Vagina (tissue), 2 donors: ENCODE results near the gene MRPL28. TPM values are rescaled to one million over a fixed set of nuclear protein-coding genes. Genes with fewer than 3 reads are reported as not detected.

Experiments used
- DNase-seq, 2 donors: peaks; one replicate each; pipeline ENCODE4 v3.0.0-alpha.2; 2017; ENCODE audit errors: extremely low spot score in 2 of 2
- H3K27ac ChIP-seq: fragments of 200-600 bp; sonication (generic); one replicate; pipeline ENCODE4 v1.5.1; 2019
- H3K27me3 ChIP-seq: fragments of 200-600 bp; sonication (generic); one replicate; pipeline ENCODE4 v1.5.1; 2019
- H3K36me3 ChIP-seq, 2 donors: fragments of 200-600 bp; sonication (generic); one replicate each; pipeline ENCODE4 v1.5.1; 2017 to 2019
- H3K4me1 ChIP-seq: fragments of 200-600 bp; sonication (generic); one replicate; pipeline ENCODE4 v1.5.1; 2019
- H3K4me3 ChIP-seq, 2 donors: fragments of 200-600 bp; sonication (generic); 1 replicate in 1 of 2; 2 replicates in 1 of 2; pipeline ENCODE4 v1.5.1; 2016 to 2019
- H3K9me3 ChIP-seq: fragments of 200-600 bp; sonication (generic); one replicate; pipeline ENCODE4 v1.5.1; 2019
- CTCF ChIP-seq, 3 experiments: fragments of 450-650 bp in 2 of 3; fragments of 200-600 bp in 1 of 3; sonication (generic) in 1 of 3; IDR thresholded peaks; one replicate each; pipeline ENCODE4 v1.5.1; 2017 to 2019; ENCODE audit warnings: antibody characterized with exemption in 3 of 3, mild to moderate bottlenecking in 2 of 3, moderate library complexity in 2 of 3
- POLR2A ChIP-seq, 2 donors: fragments of 450-650 bp; IDR thresholded peaks; one replicate each; pipeline ENCODE4 v1.6.1; 2017; ENCODE audit warnings: antibody characterized with exemption in 2 of 2, mild to moderate bottlenecking in 2 of 2, moderate library complexity in 2 of 2
- POLR2AphosphoS5 ChIP-seq, 2 donors: sonication (generic); formaldehyde crosslinking; IDR thresholded peaks; one replicate each; pipeline ENCODE4 v1.9.0; 2017; ENCODE audit warnings: antibody characterized with exemption in 2 of 2, mild to moderate bottlenecking in 2 of 2, low read depth in 1 of 2; ENCODE audit not compliant: insufficient read depth in 1 of 2
- intact Hi-C: fragments of 100-400 bp; cut with DNase I; formaldehyde crosslinking; loops from one replicate; pipeline ENCODE4 v1.15.1; 2023
- total RNA-seq: library from RNA; depleted of rRNA; stranded (reverse); fragments of >200 nt; gene quantifications from one replicate; pipeline ENCODE4 v1.2.3, GENCODE V29; 2016

MRPL28 gene
- total RNA-seq, 1 donor from 2014 or later: 96.5 TPM

- no peak overlapping the region for H3K27ac ChIP-seq
- H3K27me3 ChIP-seq: no peaks in the 10 kb centered on the region
- intact Hi-C loops: no loop called here
- no peaks in the 10 kb centered on the region for H3K4me1 ChIP-seq
- no peak for DNase-seq
- H3K9me3 ChIP-seq: no peaks in the 10 kb centered on the region
- H3K36me3 ChIP-seq: peaks cover 0 to 15% of the 10 kb centered on the region in 2 donors
- TF ChIP-seq CTCF (IDR thresholded peaks at IDR 0.05): no peak
- no peak for TF ChIP-seq POLR2AphosphoS5 (IDR thresholded peaks at IDR 0.05; ENCODE audit: insufficient read depth in 1 of 2, low read depth in 1 of 2)
- no peak for TF ChIP-seq POLR2A (IDR thresholded peaks at IDR 0.05)
- H3K4me3 ChIP-seq: no peak overlapping the region
Observed at GRCh38 chr16:317583-317982, 52.8 kb downstream of the MRPL28 start.

Other genes starting within 250 kb of the MRPL28 start
- 29.2 TPM for gene NPRL3, start 231.9 kb downstream of the MRPL28 start, total RNA-seq
- not detected for gene HBZ, start 217.9 kb downstream of the MRPL28 start, total RNA-seq
- not detected for gene HBM, start 204.6 kb downstream of the MRPL28 start, total RNA-seq
- 697 TPM for gene HBA2, start 197.7 kb downstream of the MRPL28 start, total RNA-seq
- 523 TPM for gene HBA1, start 193.9 kb downstream of the MRPL28 start, total RNA-seq
- gene HBQ1, start 190.1 kb downstream of the MRPL28 start, total RNA-seq: not detected
- 79.3 TPM for gene LUC7L, start 141.1 kb downstream of the MRPL28 start, total RNA-seq
- 23.3 TPM for gene FAM234A, start 135.7 kb downstream of the MRPL28 start, total RNA-seq
- 5.4 TPM for gene RGS11, start 94.6 kb downstream of the MRPL28 start, total RNA-seq
- gene ARHGDIG, start 89.9 kb downstream of the MRPL28 start, total RNA-seq: not detected
- not detected for gene PDIA2, start 87.4 kb downstream of the MRPL28 start, total RNA-seq
- gene AXIN1, start 17.8 kb downstream of the MRPL28 start, total RNA-seq: 16.9 TPM
- gene PGAP6, start 11.4 kb upstream of the MRPL28 start, total RNA-seq: 38.3 TPM
- 88.6 TPM for gene NME4, start 26.7 kb upstream of the MRPL28 start, total RNA-seq
- 17.9 TPM for gene DECR2, start 31.3 kb upstream of the MRPL28 start, total RNA-seq
- 36.6 TPM for gene RAB11FIP3, start 55.1 kb upstream of the MRPL28 start, total RNA-seq
- 38.3 TPM for gene CAPN15, start 157.2 kb upstream of the MRPL28 start, total RNA-seq
- not detected for gene PRR35, start 189.9 kb upstream of the MRPL28 start, total RNA-seq
- gene NHLRC4, start 196.5 kb upstream of the MRPL28 start, total RNA-seq: 0.74 TPM
- 26.0 TPM for gene PIGQ, start 199.4 kb upstream of the MRPL28 start, total RNA-seq
- 41.3 TPM for gene RAB40C, start 219.5 kb upstream of the MRPL28 start, total RNA-seq